Gastrocnemius medialis (tissue), 4 donors: ENCODE measurements around the gene KLHL35. TPM values are rescaled to one million over a fixed set of nuclear protein-coding genes. Genes with fewer than 3 reads are reported as not detected.

Experiments used
- ATAC-seq, 2 donors: fragments of 150-250 bp; one replicate each; pipeline ENCODE4 v1.9.1; 2016
- DNase-seq, 2 donors: peaks; one replicate each; pipeline ENCODE4 v3.0.0-alpha.2; 2019
- H3K27ac ChIP-seq, 4 donors: fragments of 200-600 bp; sonication (generic); 1 replicate in 1 of 4; 2 replicates in 3 of 4; pipeline ENCODE4 v1.5.1; 2016 to 2018; ENCODE audit warnings: mild to moderate bottlenecking in 2 of 4, moderate library complexity in 1 of 4
- H3K27me3 ChIP-seq, 3 donors: fragments of 200-600 bp; sonication (generic) in 2 of 3; 1 replicate in 1 of 3; 2 replicates in 2 of 3; pipeline versions ENCODE4 v1.5.1 to v1.6.0; 2016 to 2019; ENCODE audit warnings: mild to moderate bottlenecking in 1 of 3, moderate library complexity in 1 of 3
- H3K36me3 ChIP-seq, 2 donors: fragments of 200-600 bp; sonication (generic) in 1 of 2; one replicate each; pipeline ENCODE4 v1.5.1; 2017 to 2018
- H3K4me1 ChIP-seq, 2 donors: fragments of 200-600 bp; sonication (generic) in 1 of 2; one replicate each; pipeline ENCODE4 v1.5.1; 2016 to 2017; ENCODE audit warnings: mild to moderate bottlenecking in 2 of 2
- H3K4me3 ChIP-seq, 4 donors: fragments of 200-600 bp; sonication (generic) in 3 of 4; 1 replicate in 1 of 4; 2 replicates in 3 of 4; pipeline ENCODE4 v1.5.1; 2016 to 2019; ENCODE audit warnings: mild to moderate bottlenecking in 2 of 4
- H3K9me3 ChIP-seq, 3 donors: fragments of 200-600 bp; sonication (generic) in 2 of 3; 1 replicate in 1 of 3; 2 replicates in 2 of 3; pipeline ENCODE4 v1.5.1; 2016 to 2019
- POLR2A ChIP-seq, 2 donors: fragments of 450-650 bp; IDR thresholded peaks; one replicate each; pipeline ENCODE4 v1.6.1; 2017; ENCODE audit warnings: antibody characterized with exemption in 2 of 2, mild to moderate bottlenecking in 2 of 2, moderate library complexity in 2 of 2
- in situ Hi-C, 4 donors: fragments of 200-750 bp; cut with MboI; loops; one replicate each; pipeline versions ENCODE4 v1.15.0 to v1.8.0; 2017; ENCODE audit warnings: low sequenced_read_pairs in 4 of 4
- intact Hi-C: fragments of 100-400 bp; cut with DNase I; formaldehyde crosslinking; loops from one replicate; pipeline ENCODE4 v1.15.1; 2023; ENCODE audit warnings: low total_unique reads
- total RNA-seq, 4 donors: library from RNA; depleted of rRNA; stranded (reverse); fragments of >200 nt; gene quantifications; one replicate each; pipeline versions ENCODE4 v1.1.0 to v1.2.3, GENCODE V29; 2016
- TF ChIP-seq, protein P1 (sequence below), 5 experiments: fragments of 450-650 bp in 3 of 5; fragments of 200-600 bp in 2 of 5; sonication (generic) in 2 of 5; IDR thresholded peaks in 4 of 5; conservative IDR thresholded peaks in 1 of 5; 1 replicate in 4 of 5; 2 replicates in 1 of 5; pipeline ENCODE4 v1.5.1; 2016 to 2019; ENCODE audit warnings: antibody characterized with exemption in 5 of 5, mild to moderate bottlenecking in 3 of 5, moderate library complexity in 3 of 5

KLHL35 gene
- total RNA-seq, 4 donors from 2014 or later, result 0.53 to 1.8 (median 1.0) TPM; not detected in 1

DNA sequence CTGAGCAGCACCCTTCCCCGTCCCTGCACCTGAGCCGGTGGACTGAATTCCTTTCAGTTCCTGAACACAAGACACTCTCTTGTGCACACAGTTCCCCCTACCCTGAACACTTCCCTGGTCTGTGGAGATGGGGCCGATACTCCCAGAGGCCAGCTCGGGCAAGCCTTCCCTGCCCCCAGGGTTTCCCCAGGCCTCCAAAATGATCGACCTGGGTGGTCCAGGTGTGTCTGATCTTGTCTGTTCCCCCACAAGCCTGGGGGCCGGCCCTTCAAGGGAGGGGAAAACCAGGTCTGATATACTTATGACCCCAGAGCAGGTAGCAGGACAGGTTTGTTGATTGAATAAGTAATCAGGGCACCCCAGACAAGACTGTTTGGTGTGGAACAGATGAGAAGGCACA, 40.7 kb upstream of the KLHL35 start:
- TF ChIP-seq, protein P1, sequence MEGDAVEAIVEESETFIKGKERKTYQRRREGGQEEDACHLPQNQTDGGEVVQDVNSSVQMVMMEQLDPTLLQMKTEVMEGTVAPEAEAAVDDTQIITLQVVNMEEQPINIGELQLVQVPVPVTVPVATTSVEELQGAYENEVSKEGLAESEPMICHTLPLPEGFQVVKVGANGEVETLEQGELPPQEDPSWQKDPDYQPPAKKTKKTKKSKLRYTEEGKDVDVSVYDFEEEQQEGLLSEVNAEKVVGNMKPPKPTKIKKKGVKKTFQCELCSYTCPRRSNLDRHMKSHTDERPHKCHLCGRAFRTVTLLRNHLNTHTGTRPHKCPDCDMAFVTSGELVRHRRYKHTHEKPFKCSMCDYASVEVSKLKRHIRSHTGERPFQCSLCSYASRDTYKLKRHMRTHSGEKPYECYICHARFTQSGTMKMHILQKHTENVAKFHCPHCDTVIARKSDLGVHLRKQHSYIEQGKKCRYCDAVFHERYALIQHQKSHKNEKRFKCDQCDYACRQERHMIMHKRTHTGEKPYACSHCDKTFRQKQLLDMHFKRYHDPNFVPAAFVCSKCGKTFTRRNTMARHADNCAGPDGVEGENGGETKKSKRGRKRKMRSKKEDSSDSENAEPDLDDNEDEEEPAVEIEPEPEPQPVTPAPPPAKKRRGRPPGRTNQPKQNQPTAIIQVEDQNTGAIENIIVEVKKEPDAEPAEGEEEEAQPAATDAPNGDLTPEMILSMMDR (IDR thresholded peaks at IDR 0.05 in 4 of 5, conservative IDR thresholded peaks at IDR 0.05 in 1 of 5), result no peak
- TF ChIP-seq POLR2A (IDR thresholded peaks at IDR 0.05), result no peak

DNA sequence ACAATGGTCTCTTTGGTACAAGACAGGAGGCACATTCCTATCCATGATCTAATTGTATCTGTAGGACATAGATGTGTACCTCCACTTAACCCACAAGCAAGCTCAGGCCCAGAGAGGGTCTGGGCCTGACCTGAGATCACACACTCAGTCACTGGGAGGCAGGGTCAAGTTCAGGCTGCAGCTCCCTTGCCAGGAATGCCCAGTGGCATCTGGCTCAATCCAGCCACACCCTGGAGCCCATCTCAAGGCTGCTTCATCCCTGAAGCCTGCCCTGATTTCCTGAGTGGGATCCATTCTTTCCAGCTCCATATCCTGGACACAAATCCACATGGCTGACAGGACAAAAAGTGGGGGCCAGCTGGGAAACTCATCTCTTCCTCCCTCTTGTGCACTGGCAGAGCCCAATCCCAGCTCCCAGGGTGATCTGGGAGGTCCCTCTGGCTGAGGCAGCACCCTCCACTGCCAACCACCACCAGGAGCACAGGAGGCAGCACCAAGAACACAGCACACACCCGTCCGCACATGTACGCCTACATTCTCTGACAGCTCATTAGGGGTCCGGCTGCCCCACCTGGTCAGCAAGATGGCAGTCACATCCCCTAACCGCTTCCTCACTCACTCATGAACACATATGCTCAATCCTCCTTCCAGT, 39.2 kb upstream of the KLHL35 start:
- no peaks in the 10 kb centered on the region for H3K9me3 ChIP-seq
- H3K27me3 ChIP-seq, result no peaks in the 10 kb centered on the region
- peaks cover 22 to 32% of the 10 kb centered on the region in 2 donors for H3K4me1 ChIP-seq
- intact Hi-C loops, result no loop called here
- TF ChIP-seq, protein P1 (IDR thresholded peaks at IDR 0.05 in 4 of 5, conservative IDR thresholded peaks at IDR 0.05 in 1 of 5), result no peak
- TF ChIP-seq POLR2A (IDR thresholded peaks at IDR 0.05), result no peak
- no peak overlapping the region for H3K4me3 ChIP-seq
- no peaks in the 10 kb centered on the region for H3K36me3 ChIP-seq
- ATAC-seq (no peak), DNase-seq (no peak)
- H3K27ac ChIP-seq, result no peak overlapping the region
- in situ Hi-C loops, result no loop called here

More for the DNA sequence above, 40.7 kb upstream of the KLHL35 start:
- ATAC-seq, result no peak
- Histone ChIP-seq H3K27ac (no peak overlapping the region), H3K9me3 (no peaks in the 10 kb centered on the region), H3K4me1 (peaks cover 24 to 36% of the 10 kb centered on the region in 2 donors), H3K4me3 (no peak overlapping the region), H3K27me3 (no peaks in the 10 kb centered on the region), H3K36me3 (no peaks in the 10 kb centered on the region)
- no peak for DNase-seq
- in situ Hi-C loops (no loop called here), intact Hi-C loops (no loop called here)

DNA sequence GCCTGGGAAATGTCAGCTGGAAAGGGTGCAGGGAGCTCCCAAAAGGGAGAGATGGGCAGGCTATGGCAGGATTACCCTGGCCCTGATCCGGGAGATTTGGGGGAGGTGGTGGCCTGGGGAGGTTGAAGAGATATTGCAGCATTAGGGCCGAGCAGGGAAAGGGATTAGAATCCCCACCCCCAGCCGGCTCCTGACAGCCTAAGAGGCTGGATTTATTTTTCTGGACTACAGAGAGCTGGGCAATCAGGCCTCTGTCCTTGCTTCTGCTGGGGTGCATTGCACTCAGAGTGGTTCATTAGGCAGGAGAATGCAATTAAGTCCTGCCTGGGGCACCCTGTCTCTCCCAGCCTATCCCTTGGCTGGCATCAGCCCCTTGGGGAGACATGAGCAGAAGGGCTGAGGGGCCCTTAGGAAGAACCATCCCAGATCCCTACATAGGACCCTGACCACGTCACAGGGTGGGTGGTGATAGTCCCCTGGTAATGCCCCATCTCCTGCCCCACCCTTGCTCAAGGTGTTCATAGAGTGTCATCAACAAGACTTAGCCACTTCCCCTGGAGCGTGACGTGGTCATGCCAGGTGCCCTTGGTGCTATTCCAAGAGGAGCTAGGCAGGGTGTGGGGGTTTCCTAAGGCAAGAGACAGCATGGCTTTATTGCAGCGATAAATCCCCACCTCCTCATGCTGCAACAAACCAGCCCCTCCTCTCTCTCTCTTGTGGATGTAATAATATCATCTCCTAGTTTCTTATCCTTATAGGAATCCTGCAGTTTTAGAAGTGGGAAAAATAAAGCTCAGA, 38.4 kb upstream of the KLHL35 start:
- no peaks in the 10 kb centered on the region for H3K27me3 ChIP-seq
- peaks cover 15 to 24% of the 10 kb centered on the region in 2 donors for H3K4me1 ChIP-seq
- H3K9me3 ChIP-seq, result no peaks in the 10 kb centered on the region
- no peak for ATAC-seq
- TF ChIP-seq POLR2A (IDR thresholded peaks at IDR 0.05), result no peak
- TF ChIP-seq, protein P1 (IDR thresholded peaks at IDR 0.05 in 4 of 5, conservative IDR thresholded peaks at IDR 0.05 in 1 of 5), result no peak
- no peak overlapping the region for H3K4me3 ChIP-seq
- H3K36me3 ChIP-seq, result no peaks in the 10 kb centered on the region
- no peak overlapping the region for H3K27ac ChIP-seq
- no peak for DNase-seq
- intact Hi-C loops, result no loop called here
- in situ Hi-C loops, result no loop called here

DNA sequence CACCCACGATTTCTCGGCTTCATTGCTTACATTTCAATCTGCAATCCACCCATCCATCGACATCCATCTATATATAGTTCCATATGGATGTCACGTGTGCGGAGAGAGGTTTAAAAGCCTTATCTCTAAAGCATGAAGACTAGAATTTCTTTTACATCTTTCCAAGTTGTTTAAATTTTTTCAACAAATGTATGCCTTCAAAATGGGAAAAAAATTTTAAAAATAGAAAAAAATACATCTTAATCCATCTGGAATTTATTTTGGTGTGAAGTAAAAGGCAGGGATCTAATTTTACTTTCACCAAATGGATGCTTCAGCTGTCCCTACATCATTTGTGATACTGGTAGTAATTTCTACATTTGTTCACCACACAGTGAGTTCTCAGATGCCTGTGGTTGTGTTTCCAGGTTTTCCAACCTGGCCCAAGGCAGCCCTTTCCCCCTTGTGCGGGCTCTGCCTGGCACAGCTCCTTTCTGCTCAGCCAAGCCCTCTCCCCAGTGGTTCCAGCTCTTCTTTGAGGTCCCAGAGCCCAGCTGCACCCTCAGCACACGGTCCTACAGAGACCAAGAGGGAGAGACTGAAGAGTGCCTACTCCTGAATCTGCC, 37.6 kb upstream of the KLHL35 start:
- Histone ChIP-seq H3K4me3 (no peak overlapping the region), H3K27me3 (no peaks in the 10 kb centered on the region), H3K9me3 (no peaks in the 10 kb centered on the region), H3K36me3 (no peaks in the 10 kb centered on the region), H3K27ac (no peak overlapping the region), H3K4me1 (peaks cover 7 to 16% of the 10 kb centered on the region in 2 donors)
- DNase-seq, result no peak
- no peak for ATAC-seq
- intact Hi-C loops, result no loop called here
- in situ Hi-C loops, result no loop called here
- TF ChIP-seq POLR2A (IDR thresholded peaks at IDR 0.05), result no peak
- TF ChIP-seq, protein P1 (IDR thresholded peaks at IDR 0.05 in 4 of 5, conservative IDR thresholded peaks at IDR 0.05 in 1 of 5), result no peak
